Progenitor cell of endocrine pancreas (in vitro differentiated cells): Measurements from ENCODE around the gene NPPB. TPM values are rescaled to one million over a fixed set of nuclear protein-coding genes. Genes with fewer than 3 reads are reported as not detected.

ENCODE experiments used
- DNase-seq: peaks from one replicate; pipeline ENCODE4 v3.0.0; 2021; ENCODE audit warnings: low spot score; ENCODE audit not compliant: unreplicated experiment
- H3K27ac Mint-ChIP-seq: 2 replicates; pipeline ENCODE4 v1.8.0; 2021; ENCODE audit warnings: mild to moderate bottlenecking, moderate library complexity, mixed read lengths
- H3K27me3 Mint-ChIP-seq: 2 replicates; pipeline ENCODE4 v1.8.0; 2021; ENCODE audit warnings: mixed read lengths
- H3K36me3 Mint-ChIP-seq: 2 replicates; pipeline ENCODE4 v1.8.0; 2022; ENCODE audit warnings: mixed read lengths; ENCODE audit not compliant: insufficient read depth
- H3K4me1 Mint-ChIP-seq: 2 replicates; pipeline ENCODE4 v1.8.0; 2021; ENCODE audit warnings: low read depth, mixed read lengths
- H3K4me3 Mint-ChIP-seq: 2 replicates; pipeline ENCODE4 v1.8.0; 2021; ENCODE audit warnings: low read depth, mild to moderate bottlenecking, moderate library complexity, mixed read lengths
- H3K9me3 Mint-ChIP-seq: 2 replicates; pipeline ENCODE4 v1.8.0; 2021; ENCODE audit warnings: low read depth, mixed read lengths
- CTCF ChIP-seq: fragments of 200-600 bp; sonication (generic); IDR thresholded peaks from one replicate; pipeline ENCODE4 v1.5.0; 2021; ENCODE audit warnings: antibody characterized with exemption, mild to moderate bottlenecking; ENCODE audit not compliant: unreplicated experiment
- total RNA-seq: library from RNA; stranded (reverse); gene quantifications from 2 replicates; pipeline ENCODE4 v1.2.1, GENCODE V29; 2021

The NPPB gene
- total RNA-seq, 1 donor from 2014 or later: 5.3 TPM

DNA sequence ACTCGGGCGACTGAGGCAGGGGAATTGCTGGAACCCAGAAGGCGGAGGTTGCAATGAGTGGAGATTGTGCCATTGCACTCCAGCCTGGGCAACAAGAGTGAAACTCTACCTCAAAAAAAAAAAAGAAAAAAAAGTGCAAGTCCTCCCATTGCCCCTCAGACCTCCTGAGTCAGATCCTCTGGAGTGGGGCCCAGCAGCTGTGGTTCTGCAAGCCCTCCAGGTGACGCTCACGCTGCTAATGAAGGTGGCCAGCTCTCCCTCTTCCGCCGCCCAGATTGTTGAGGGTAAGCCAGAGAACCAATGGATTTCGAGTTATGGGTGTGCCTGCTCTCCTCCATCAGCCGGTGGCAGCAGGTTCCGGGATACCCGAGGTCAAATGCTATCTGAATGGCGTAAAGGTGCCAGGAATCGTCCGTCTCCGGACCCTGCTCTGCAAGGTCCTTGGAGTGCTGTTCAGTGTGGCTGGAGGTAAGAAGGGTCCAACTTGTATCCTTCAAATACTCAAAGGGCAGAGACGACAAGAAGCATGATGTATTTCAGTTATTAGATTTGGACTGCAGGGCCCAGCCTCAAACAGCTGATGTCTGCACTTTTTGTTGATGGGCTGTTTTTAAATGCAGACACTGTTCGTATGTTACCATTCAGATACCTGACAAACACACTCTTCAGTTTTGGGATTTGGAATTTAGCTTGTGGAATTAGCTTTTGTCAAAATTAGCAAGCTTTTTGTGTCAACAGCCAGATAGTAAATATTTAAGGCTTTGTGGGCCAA lies 35.2 kb downstream of the NPPB start:
- DNase-seq: no peak
- Mint-ChIP-seq H3K27ac (no peak overlapping the region), H3K4me3 (no peak overlapping the region), H3K36me3 (peaks cover 23% of the 10 kb centered on the region), H3K4me1 (no peaks in the 10 kb centered on the region), H3K9me3 (no peaks in the 10 kb centered on the region), H3K27me3 (no peaks in the 10 kb centered on the region)
- TF ChIP-seq CTCF: no peak

GRCh38 chr1:11822091-11822490 lies 36.7 kb downstream of the NPPB start:
- H3K27ac Mint-ChIP-seq: no peak overlapping the region
- DNase-seq: no peak
- peaks cover 21% of the 10 kb centered on the region for H3K36me3 Mint-ChIP-seq
- H3K4me1 Mint-ChIP-seq: no peaks in the 10 kb centered on the region
- no peaks in the 10 kb centered on the region for H3K9me3 Mint-ChIP-seq
- H3K4me3 Mint-ChIP-seq: no peak overlapping the region
- no peak for TF ChIP-seq CTCF
- H3K27me3 Mint-ChIP-seq: no peaks in the 10 kb centered on the region

DNA sequence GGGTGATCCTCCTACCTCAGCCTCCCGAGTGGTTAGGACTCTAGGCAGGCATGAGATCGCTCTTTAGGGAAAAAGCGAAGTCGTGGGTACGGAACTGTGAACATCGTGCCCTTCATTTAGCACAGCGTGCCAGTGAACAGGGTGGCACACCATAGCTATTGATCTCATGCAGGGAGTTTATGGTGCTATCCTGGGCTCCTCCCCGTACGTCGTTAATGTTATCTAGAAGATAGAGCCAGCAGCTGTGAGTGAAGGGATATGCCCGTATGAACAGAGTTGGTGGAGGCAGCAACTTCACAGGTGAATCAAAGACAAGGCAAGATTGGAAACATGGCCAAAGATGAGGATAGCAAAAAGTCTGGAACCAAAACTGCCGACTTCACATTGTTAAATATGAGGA lies 41.6 kb downstream of the NPPB start:
- TF ChIP-seq CTCF: no peak
- H3K36me3 Mint-ChIP-seq: peaks cover 25% of the 10 kb centered on the region
- no peak for DNase-seq
- H3K27ac Mint-ChIP-seq: peak overlapping the region; percentile 41
- no peaks in the 10 kb centered on the region for H3K9me3 Mint-ChIP-seq
- no peaks in the 10 kb centered on the region for H3K4me1 Mint-ChIP-seq
- no peaks in the 10 kb centered on the region for H3K27me3 Mint-ChIP-seq
- H3K4me3 Mint-ChIP-seq: no peak overlapping the region

GRCh38 chr1:11813021-11813420 lies 45.7 kb downstream of the NPPB start:
- H3K36me3 Mint-ChIP-seq: peaks cover 21% of the 10 kb centered on the region
- no peak for TF ChIP-seq CTCF

More at GRCh38 chr1:11813021-11813420, 45.7 kb downstream of the NPPB start:
- no peak for DNase-seq
- no peak overlapping the region for H3K4me3 Mint-ChIP-seq
- no peaks in the 10 kb centered on the region for H3K9me3 Mint-ChIP-seq
- no peaks in the 10 kb centered on the region for H3K27me3 Mint-ChIP-seq
- peaks cover 6% of the 10 kb centered on the region for H3K4me1 Mint-ChIP-seq
- no peak overlapping the region for H3K27ac Mint-ChIP-seq

Other genes with a start within 250 kb of the NPPB start
- gene FBXO2, start 204.5 kb downstream of the NPPB start, total RNA-seq: 5.6 and 6.3 TPM in 2 replicates
- gene FBXO44, start 204.1 kb downstream of the NPPB start, total RNA-seq: 19.1 and 21.5 TPM in 2 replicates
- 2.4 and 3.8 TPM in 2 replicates for gene FBXO6, start 194.7 kb downstream of the NPPB start, total RNA-seq
- 105 and 113 TPM in 2 replicates for gene MAD2L2, start 177.8 kb downstream of the NPPB start, total RNA-seq
- 2.8 and 3.2 TPM in 2 replicates for gene DRAXIN, start 167.2 kb downstream of the NPPB start, total RNA-seq
- gene AGTRAP, start 122.8 kb downstream of the NPPB start, total RNA-seq: 34.2 and 35.4 TPM in 2 replicates
- 0.67 TPM in 1 of 2 replicates, not detected in the other for gene C1orf167, start 96.8 kb downstream of the NPPB start, total RNA-seq
- gene MTHFR, start 53.0 kb downstream of the NPPB start, total RNA-seq: 28.6 and 29.2 TPM in 2 replicates
- gene CLCN6, start 52.8 kb downstream of the NPPB start, total RNA-seq: 44.1 and 44.3 TPM in 2 replicates
- not detected in 2 replicates for gene NPPA, start 11.2 kb downstream of the NPPB start, total RNA-seq
- gene KIAA2013, start 67.5 kb upstream of the NPPB start, total RNA-seq: 36.6 and 37.5 TPM in 2 replicates
- 76.1 and 80.7 TPM in 2 replicates for gene PLOD1, start 75.8 kb upstream of the NPPB start, total RNA-seq
- gene MFN2, start 121.5 kb upstream of the NPPB start, total RNA-seq: 50.6 and 55.8 TPM in 2 replicates
- gene MIIP, start 160.6 kb upstream of the NPPB start, total RNA-seq: 46.5 and 47.1 TPM in 2 replicates
- gene TNFRSF8, start 204.4 kb upstream of the NPPB start, total RNA-seq: not detected in 2 replicates